NCI-H1417 treated with DMSO at 0.1 percent for 48 hours (cell line): ENCODE data around the gene ATG10.
"Not testable (repeated sequence)": the region's sequence is repeated elsewhere in the genome, so short reads cannot be mapped to it uniquely, and the experiment has no call there.

Source experiments
- DNase-seq: peaks from one replicate; lab custom pipeline; 2025; lab: John Stamatoyannopoulos, UW

ATG10 gene

GRCh38 chr5:81971712-81972491 lies at the start of gene ATG10:
Gene ATG10, plus strand, starts transcription at chr5:81972023. Its CDS starts 15,548 bp downstream, at chr5:81987571.
- DNase-seq: peak; percentile 67

GRCh38 chr5:81922854-81923279 lies 49.0 kb upstream of the ATG10 start:
- DNase-seq: no peak

- no peak for DNase-seq
Observed at GRCh38 chr5:81924442-81924841, 47.4 kb upstream of the ATG10 start.

- DNase-seq: no peak
Observed at GRCh38 chr5:81925009-81925408, 46.8 kb upstream of the ATG10 start.

- DNase-seq: no peak
Observed at GRCh38 chr5:81925981-81926380, 45.8 kb upstream of the ATG10 start.

GRCh38 chr5:81936066-81936465 lies 35.8 kb upstream of the ATG10 start:
- no peak for DNase-seq

GRCh38 chr5:81936750-81937149 lies 35.1 kb upstream of the ATG10 start:
- DNase-seq: no peak

- DNase-seq: no peak
Observed at GRCh38 chr5:81942746-81943145, 29.1 kb upstream of the ATG10 start.

GRCh38 chr5:81948349-81948748 lies 23.5 kb upstream of the ATG10 start:
- DNase-seq: no peak

- DNase-seq: no peak
Observed at GRCh38 chr5:81949462-81949861, 22.4 kb upstream of the ATG10 start.

- DNase-seq: no peak
Observed at GRCh38 chr5:81950996-81951395, 20.8 kb upstream of the ATG10 start.

- DNase-seq: not testable (repeated sequence)
Observed at GRCh38 chr5:81954796-81955195, 17.0 kb upstream of the ATG10 start.

GRCh38 chr5:81958129-81958528 lies 13.7 kb upstream of the ATG10 start:
- DNase-seq: not testable (repeated sequence)

- no peak for DNase-seq
Observed at GRCh38 chr5:81961651-81962440, 10.0 kb upstream of the ATG10 start.

GRCh38 chr5:81963544-81963943 lies 8.3 kb upstream of the ATG10 start:
- DNase-seq: no peak

- DNase-seq: no peak
Observed at GRCh38 chr5:81965524-81965923, 6.3 kb upstream of the ATG10 start.

- DNase-seq: no peak
Observed at GRCh38 chr5:81969226-81969625, 2.6 kb upstream of the ATG10 start.

GRCh38 chr5:81969912-81970311 lies 1.9 kb upstream of the ATG10 start:
- no peak for DNase-seq

GRCh38 chr5:81971111-81971711 lies 612 bp upstream of the ATG10 start:
- DNase-seq: peak; percentile 67

GRCh38 chr5:81972492-81972783 lies 615 bp downstream of the ATG10 start:
- DNase-seq: no peak

GRCh38 chr5:81980160-81980559 lies 8.3 kb downstream of the ATG10 start:
- no peak for DNase-seq

- DNase-seq: no peak
Observed at GRCh38 chr5:81980598-81981260, 8.9 kb downstream of the ATG10 start.
